ENCODE results near the gene GSTM5. TPM values are rescaled to one million over a fixed set of nuclear protein-coding genes. Genes with fewer than 3 reads are reported as not detected.

GSTM5 gene
- total and polyA plus RNA-seq, 3 donors from 2014 or later = 5.5 to 10.6 (median 6.5) TPM

GRCh38 chr1:109721971-109722370 is 9.9 kb downstream of the GSTM5 start:
- TF ChIP-seq CTCF (IDR thresholded peaks at IDR 0.05) = no peak
- no peak for TF ChIP-seq POLR2A (IDR thresholded peaks at IDR 0.05)
- Histone ChIP-seq H3K27me3 (no peaks in the 10 kb centered on the region), H3K36me3 (ENCODE audit: low read depth, missing control alignments) (no peaks in the 10 kb centered on the region), H3K27ac (no peak overlapping the region), H3K4me1 (no peaks in the 10 kb centered on the region), H3K4me3 (no peak overlapping the region), H3K9me3 (no peaks in the 10 kb centered on the region)
- DNase-seq = no peak
- intact Hi-C loops (cut with DNase I; ENCODE audit: low total_unique reads) = no loop called here
- 91% methylated on average over 1 of the region's 1 CpG for WGBS, 2 donors

GRCh38 chr1:109722908-109723691 is 11.0 kb downstream of the GSTM5 start:
- Histone ChIP-seq H3K27ac (no peak overlapping the region), H3K9me3 (no peaks in the 10 kb centered on the region), H3K4me3 (no peak overlapping the region), H3K4me1 (no peaks in the 10 kb centered on the region), H3K36me3 (ENCODE audit: low read depth, missing control alignments) (no peaks in the 10 kb centered on the region), H3K27me3 (no peaks in the 10 kb centered on the region)
- intact Hi-C loops (cut with DNase I; ENCODE audit: low total_unique reads) = no loop called here
- no peak for TF ChIP-seq POLR2A (IDR thresholded peaks at IDR 0.05)
- no peak for TF ChIP-seq CTCF (IDR thresholded peaks at IDR 0.05)
- no peak for DNase-seq
- 69 to 74% methylated on average over 7 of the region's 7 CpGs for WGBS, 2 donors

GRCh38 chr1:109724933-109725332 is 12.9 kb downstream of the GSTM5 start:
- DNase-seq = no peak
- Histone ChIP-seq H3K4me3 (no peak overlapping the region), H3K27ac (no peak overlapping the region), H3K4me1 (no peaks in the 10 kb centered on the region), H3K36me3 (ENCODE audit: low read depth, missing control alignments) (no peaks in the 10 kb centered on the region), H3K27me3 (no peaks in the 10 kb centered on the region), H3K9me3 (no peaks in the 10 kb centered on the region)
- intact Hi-C loops (cut with DNase I; ENCODE audit: low total_unique reads) = no loop called here
- 95 to 96% methylated on average over 5 of the region's 5 CpGs for WGBS, 2 donors
- TF ChIP-seq CTCF (IDR thresholded peaks at IDR 0.05) (no peak), POLR2A (IDR thresholded peaks at IDR 0.05) (no peak)

GRCh38 chr1:109725510-109725909 is 13.5 kb downstream of the GSTM5 start:
- H3K9me3 ChIP-seq = no peaks in the 10 kb centered on the region
- H3K36me3 ChIP-seq (ENCODE audit: low read depth, missing control alignments) = no peaks in the 10 kb centered on the region
- no peak overlapping the region for H3K27ac ChIP-seq
- 91 to 92% methylated on average over 4 of the region's 4 CpGs for WGBS, 2 donors
- H3K4me3 ChIP-seq = no peak overlapping the region
- intact Hi-C loops (cut with DNase I; ENCODE audit: low total_unique reads) = no loop called here
- no peaks in the 10 kb centered on the region for H3K27me3 ChIP-seq
- DNase-seq = no peak
- H3K4me1 ChIP-seq = no peaks in the 10 kb centered on the region
- TF ChIP-seq POLR2A (IDR thresholded peaks at IDR 0.05) (no peak), CTCF (IDR thresholded peaks at IDR 0.05) (no peak)

- Histone ChIP-seq H3K27me3 (no peaks in the 10 kb centered on the region), H3K27ac (no peak overlapping the region), H3K9me3 (no peaks in the 10 kb centered on the region), H3K36me3 (ENCODE audit: low read depth, missing control alignments) (no peaks in the 10 kb centered on the region), H3K4me1 (no peaks in the 10 kb centered on the region), H3K4me3 (no peak overlapping the region)
- no peak for DNase-seq
- intact Hi-C loops (cut with DNase I; ENCODE audit: low total_unique reads) = no loop called here
- WGBS, 2 donors = 86 to 94% methylated on average over 1 of the region's 1 CpG
- TF ChIP-seq CTCF (IDR thresholded peaks at IDR 0.05) = no peak
- TF ChIP-seq POLR2A (IDR thresholded peaks at IDR 0.05) = no peak
Measured at GRCh38 chr1:109726007-109726406, 14.0 kb downstream of the GSTM5 start.

Data from testis (tissue), 3 donors.